Fibroblast of skin of back (primary cell): ENCODE measurements around the gene PTPRS. TPM values are rescaled to one million over a fixed set of nuclear protein-coding genes. Genes with fewer than 3 reads are reported as not detected.
"Not testable (repeated sequence)": the region's sequence is repeated elsewhere in the genome, so short reads cannot be mapped to it uniquely, and the experiment has no call there.

Experiments
- DNase-seq: peaks from one replicate; pipeline ENCODE4 v3.0.0-alpha.2; 2013
- polyA plus RNA-seq, 2 experiments: library from polyadenylated mRNA; unstranded; fragments of 120-200 nt; gene quantifications; one replicate each; pipeline ENCODE4 v1.2.1, GENCODE V29; 2013; ENCODE audit not compliant: insufficient read length in 2 of 2

PTPRS gene
- 51.6 TPM for polyA plus RNA-seq (2013, experiment 1 of 2; ENCODE audit: insufficient read length)
- polyA plus RNA-seq (2013, experiment 2 of 2; ENCODE audit: insufficient read length) = 49.7 TPM

GRCh38 chr19:5340637-5341447, at the start of gene PTPRS:
Gene PTPRS, minus strand, starts transcription at chr19:5340812. Its CDS starts 54,672 bp downstream, at chr19:5286140.
- DNase-seq = peak; percentile 84

- DNase-seq = no peak
Measured at GRCh38 chr19:5389353-5389752, 48.7 kb upstream of the PTPRS start.

GRCh38 chr19:5387472-5387871, 46.9 kb upstream of the PTPRS start:
- DNase-seq = no peak

GRCh38 chr19:5386841-5387240, 46.2 kb upstream of the PTPRS start:
- DNase-seq = no peak

GRCh38 chr19:5381197-5381596, 40.6 kb upstream of the PTPRS start:
- not testable (repeated sequence) for DNase-seq

- no peak for DNase-seq
Measured at GRCh38 chr19:5380215-5380919, 39.8 kb upstream of the PTPRS start.

GRCh38 chr19:5376928-5377327, 36.3 kb upstream of the PTPRS start:
- DNase-seq = no peak

GRCh38 chr19:5372572-5373200, 32.1 kb upstream of the PTPRS start:
- DNase-seq = no peak

- DNase-seq = peak; percentile 13
Measured at GRCh38 chr19:5369962-5370367, 29.4 kb upstream of the PTPRS start.

- DNase-seq = no peak
Measured at GRCh38 chr19:5369304-5369703, 28.7 kb upstream of the PTPRS start.

- no peak for DNase-seq
Measured at GRCh38 chr19:5367530-5368133, 27.0 kb upstream of the PTPRS start.

- DNase-seq = no peak
Measured at GRCh38 chr19:5365905-5366304, 25.3 kb upstream of the PTPRS start.

GRCh38 chr19:5364674-5365073, 24.1 kb upstream of the PTPRS start:
- DNase-seq = no peak

- not testable (repeated sequence) for DNase-seq
Measured at GRCh38 chr19:5361839-5362238, 21.2 kb upstream of the PTPRS start.

GRCh38 chr19:5361407-5361806, 20.8 kb upstream of the PTPRS start:
- DNase-seq = no peak

GRCh38 chr19:5360003-5360780, 19.6 kb upstream of the PTPRS start:
- no peak for DNase-seq

- peak; percentile 34 for DNase-seq
Measured at GRCh38 chr19:5358173-5358800, 17.7 kb upstream of the PTPRS start.

GRCh38 chr19:5357584-5357983, 17.0 kb upstream of the PTPRS start:
- DNase-seq = no peak

GRCh38 chr19:5356918-5357317, 16.3 kb upstream of the PTPRS start:
- DNase-seq = no peak

- DNase-seq = no peak
Measured at GRCh38 chr19:5356428-5356827, 15.8 kb upstream of the PTPRS start.

- no peak for DNase-seq
Measured at GRCh38 chr19:5355693-5356092, 15.1 kb upstream of the PTPRS start.

- no peak for DNase-seq
Measured at GRCh38 chr19:5355076-5355475, 14.5 kb upstream of the PTPRS start.
